Endodermal cell (in vitro differentiated cells): ENCODE measurements around the gene DEPP1. TPM values are rescaled to one million over a fixed set of nuclear protein-coding genes. Genes with fewer than 3 reads are reported as not detected.

Source experiments
- DNase-seq: peaks from one replicate; pipeline ENCODE4 v3.0.0-alpha.2; 2017
- H3K27ac ChIP-seq: 2 replicates; pipeline ENCODE4 v1.5.1; 2013; ENCODE audit warnings: mild to moderate bottlenecking, low read depth, low read length, moderate library complexity
- H3K27me3 ChIP-seq: 2 replicates; pipeline ENCODE4 v1.6.1; 2013; ENCODE audit warnings: mild to moderate bottlenecking, low read length, moderate library complexity; ENCODE audit not compliant: insufficient read depth, control insufficient read depth, poor library complexity, severe bottlenecking
- H3K36me3 ChIP-seq: 2 replicates; pipeline ENCODE4 v1.7.0; 2013; ENCODE audit warnings: mild to moderate bottlenecking, low read length, moderate library complexity; ENCODE audit not compliant: control insufficient read depth, insufficient read depth
- H3K4me1 ChIP-seq: one replicate; pipeline ENCODE4 v1.7.0; 2013; ENCODE audit warnings: low read length; ENCODE audit not compliant: control insufficient read depth, insufficient read depth
- H3K4me3 ChIP-seq: 2 replicates; pipeline ENCODE4 v1.5.1; 2013; ENCODE audit warnings: mild to moderate bottlenecking, low read length, moderate library complexity
- H3K9ac ChIP-seq: 2 replicates; pipeline ENCODE4 v1.6.1; 2013; ENCODE audit warnings: mild to moderate bottlenecking, low read length, moderate library complexity; ENCODE audit not compliant: poor library complexity, severe bottlenecking; ENCODE audit errors: extremely low read depth
- H3K9me3 ChIP-seq: 2 replicates; pipeline ENCODE4 v1.6.1; 2013; ENCODE audit warnings: mild to moderate bottlenecking, low read length, moderate library complexity; ENCODE audit not compliant: control insufficient read depth
- H3K27ac Mint-ChIP-seq: 2 replicates; pipeline ENCODE4 v1.8.0; 2020; ENCODE audit warnings: mixed read lengths
- H3K27me3 Mint-ChIP-seq: 2 replicates; pipeline ENCODE4 v1.8.0; 2021; ENCODE audit warnings: mild to moderate bottlenecking, mixed read lengths; ENCODE audit not compliant: insufficient read depth
- H3K36me3 Mint-ChIP-seq: 2 replicates; pipeline ENCODE4 v1.8.0; 2020; ENCODE audit warnings: low read depth, mixed read lengths
- H3K4me1 Mint-ChIP-seq: 2 replicates; pipeline ENCODE4 v1.8.0; 2020; ENCODE audit warnings: mixed read lengths
- H3K4me3 Mint-ChIP-seq: 2 replicates; pipeline ENCODE4 v1.8.0; 2020; ENCODE audit warnings: mild to moderate bottlenecking, moderate library complexity, mixed read lengths
- H3K9me3 Mint-ChIP-seq: 2 replicates; pipeline ENCODE4 v1.8.0; 2020; ENCODE audit warnings: mild to moderate bottlenecking, mixed read lengths
- CTCF ChIP-seq: fragments of 200-600 bp; sonication (generic); conservative IDR thresholded peaks from 2 replicates; pipeline ENCODE4 v1.5.0; 2021; ENCODE audit warnings: antibody characterized with exemption, mild to moderate bottlenecking
- WGBS, 2 experiments: methylation state at CpG; one replicate each; pipeline versions ENCODE4 v1.1.5 to v1.1.7; 2013; ENCODE audit warnings: missing lambda C conversion rate in 2 of 2, mixed read lengths in 1 of 2; ENCODE audit not compliant: insufficient coverage in 1 of 2, insufficient read length in 1 of 2; 5-methylcytosine and 5-hydroxymethylcytosine counted together
- total RNA-seq, 2 donors: library from RNA; stranded (reverse); fragmentation: NEBNext Ultra II Directional in 1 of 2; extraction: Animal tissue kit (Norgen Biotek cat#: 25700) in 1 of 2; gene quantifications; 2 replicates in 1 of 2; 3 replicates in 1 of 2; pipeline ENCODE4 v1.2.1, GENCODE V29; 2021

The DEPP1 gene
- total RNA-seq, 2 donors from 2014 or later = 1.3 to 2.6 TPM

- H3K4me1 ChIP-seq = no peaks in the 10 kb centered on the region
- H3K4me1 Mint-ChIP-seq = peaks cover under 1% of the 10 kb centered on the region
- no peak overlapping the region for H3K4me3 Mint-ChIP-seq
- H3K27ac Mint-ChIP-seq = no peak overlapping the region
- no peak for TF ChIP-seq CTCF
- H3K27ac ChIP-seq = no peak overlapping the region
- H3K27me3 Mint-ChIP-seq = no peaks in the 10 kb centered on the region
- peaks cover 13% of the 10 kb centered on the region for H3K9me3 ChIP-seq
- no peak overlapping the region for H3K9ac ChIP-seq
- H3K36me3 ChIP-seq = no peaks in the 10 kb centered on the region
- H3K9me3 Mint-ChIP-seq = peaks cover 12% of the 10 kb centered on the region
- DNase-seq = no peak
- no peaks in the 10 kb centered on the region for H3K27me3 ChIP-seq
- 86 to 91% methylated on average over 5 to 6 of the region's 6 CpGs for WGBS, 2 experiments
- peaks cover 2% of the 10 kb centered on the region for H3K36me3 Mint-ChIP-seq
- H3K4me3 ChIP-seq = no peak overlapping the region
Observed at GRCh38 chr10:44947371-44948152, 31.0 kb downstream of the DEPP1 start.

- TF ChIP-seq CTCF = no peak
- H3K4me1 Mint-ChIP-seq = no peaks in the 10 kb centered on the region
- no peaks in the 10 kb centered on the region for H3K27me3 ChIP-seq
- peaks cover 13% of the 10 kb centered on the region for H3K9me3 ChIP-seq
- H3K36me3 Mint-ChIP-seq = peaks cover 2% of the 10 kb centered on the region
- H3K27ac ChIP-seq = no peak overlapping the region
- no peak for DNase-seq
- H3K9me3 Mint-ChIP-seq = peaks cover 12% of the 10 kb centered on the region
- WGBS, 2 experiments = 90 to 100% methylated on average over 2 of the region's 2 CpGs
- no peaks in the 10 kb centered on the region for H3K27me3 Mint-ChIP-seq
- no peak overlapping the region for H3K9ac ChIP-seq
- H3K4me3 Mint-ChIP-seq = no peak overlapping the region
- no peaks in the 10 kb centered on the region for H3K4me1 ChIP-seq
- no peak overlapping the region for H3K27ac Mint-ChIP-seq
- no peak overlapping the region for H3K4me3 ChIP-seq
- no peaks in the 10 kb centered on the region for H3K36me3 ChIP-seq
Observed at GRCh38 chr10:44946205-44946604, 32.4 kb downstream of the DEPP1 start.

GRCh38 chr10:44944354-44944753, 34.3 kb downstream of the DEPP1 start:
- H3K27ac ChIP-seq = no peak overlapping the region
- H3K36me3 ChIP-seq = no peaks in the 10 kb centered on the region
- TF ChIP-seq CTCF = no peak
- Mint-ChIP-seq H3K36me3 (peaks cover 2% of the 10 kb centered on the region), H3K4me1 (no peaks in the 10 kb centered on the region), H3K4me3 (no peak overlapping the region), H3K9me3 (peaks cover 12% of the 10 kb centered on the region), H3K27ac (no peak overlapping the region), H3K27me3 (no peaks in the 10 kb centered on the region)
- peaks cover 13% of the 10 kb centered on the region for H3K9me3 ChIP-seq
- DNase-seq = no peak
- no peak overlapping the region for H3K9ac ChIP-seq
- no peak overlapping the region for H3K4me3 ChIP-seq
- no peaks in the 10 kb centered on the region for H3K4me1 ChIP-seq
- 60% methylated on average over 1 of the region's 1 CpG; no CpG with 5 or more reads in 1 of the 2 experiments for WGBS, 2 experiments
- no peaks in the 10 kb centered on the region for H3K27me3 ChIP-seq
